ENCODE data around the gene PNPT1. TPM values are rescaled to one million over a fixed set of nuclear protein-coding genes. Genes with fewer than 3 reads are reported as not detected.

Gene PNPT1
- total RNA-seq, 1 experiment from 2014 or later = 33.4 TPM

GRCh38 chr2:55733335-55733734, 39.7 kb upstream of the PNPT1 start:
- Histone ChIP-seq H2BK120ac (ENCODE audit: low read depth, low read length, poor library complexity, severe bottlenecking) (no peak overlapping the region), H2BK20ac (ENCODE audit: low read depth, low read length, poor library complexity, severe bottlenecking) (no peak overlapping the region), H3K9me3 (ENCODE audit: control insufficient read depth, low read depth, low read length) (no peaks in the 10 kb centered on the region), H4K20me1 (ENCODE audit: control insufficient read depth, insufficient read depth, insufficient read length) (no peaks in the 10 kb centered on the region), H3K9ac (ENCODE audit: extremely low read depth, insufficient read length, low read length) (no peak overlapping the region), H3K23ac (ENCODE audit: insufficient read length, low read depth, low read length) (no peak overlapping the region), H3K27ac (ENCODE audit: insufficient read length, low read depth, low read length) (no peak overlapping the region), H3K27me3 (ENCODE audit: insufficient read depth, low read length) (no peaks in the 10 kb centered on the region), H2AFZ (ENCODE audit: low read length) (no peak overlapping the region), H3K4ac (ENCODE audit: low read depth, low read length) (no peak overlapping the region), H3K4me2 (ENCODE audit: insufficient read depth, insufficient read length, low read length) (no peak overlapping the region), H2BK12ac (ENCODE audit: insufficient read length, low read depth, low read length) (no peak overlapping the region), H4K5ac (ENCODE audit: insufficient read length, low read depth, low read length) (no peak overlapping the region), H4K8ac (replicated peaks; ENCODE audit: insufficient read length, low read depth, low read length) (no peak overlapping the region), H2BK15ac (ENCODE audit: low read depth, low read length) (no peak overlapping the region), H2AK5ac (ENCODE audit: insufficient read length, low read length) (no peak overlapping the region), H3K79me1 (ENCODE audit: insufficient read depth, low read depth, low read length, poor library complexity, severe bottlenecking) (no peaks in the 10 kb centered on the region), H3K79me2 (ENCODE audit: insufficient read depth, low read length) (no peaks in the 10 kb centered on the region), H3K23me2 (ENCODE audit: insufficient read length, low read depth, low read length, poor library complexity, severe bottlenecking) (no peaks in the 10 kb centered on the region), H2BK5ac (ENCODE audit: insufficient read length, low read length) (no peak overlapping the region), H3K4me1 (ENCODE audit: insufficient read depth, low read length) (no peaks in the 10 kb centered on the region), H3K56ac (ENCODE audit: insufficient read length, low read depth, low read length) (no peak overlapping the region), H3T11ph (ENCODE audit: low read length) (no peak overlapping the region), H3K18ac (ENCODE audit: insufficient read length, low read depth, low read length) (no peak overlapping the region), H3K14ac (ENCODE audit: insufficient read depth, low read length) (no peak overlapping the region), H4K91ac (ENCODE audit: insufficient read length, low read depth, low read length) (no peak overlapping the region)
- H3K4me1 Mint-ChIP-seq = no peaks in the 10 kb centered on the region
- TF ChIP-seq CTCF (conservative IDR thresholded peaks at IDR 0.05) = no peak
- WGBS (ENCODE audit: extremely low coverage, insufficient read length, low lambda C conversion rate) = no CpG with 5 or more reads among the region's 1 CpG
- peaks cover 3% of the 10 kb centered on the region for H3K27me3 Mint-ChIP-seq (ENCODE audit: low read depth)
- no peak overlapping the region for H3K4me3 Mint-ChIP-seq
- H3K36me3 Mint-ChIP-seq (ENCODE audit: insufficient read depth in 1 of 3, low read depth in 3 of 3) = no peaks in the 10 kb centered on the region
- H3K27ac Mint-ChIP-seq = no peak overlapping the region
- H3K9me3 Mint-ChIP-seq = no peaks in the 10 kb centered on the region; a peak in 2 of 5 replicates
- no peak for DNase-seq

All from H9 (cell line).